ENCODE data around the gene SKI.
A peak's percentile ranks its signal among the peaks of the same experiment; 100 is the strongest.
"Not testable (repeated sequence)": the region's sequence is repeated elsewhere in the genome, so short reads cannot be mapped to it uniquely, and the experiment has no call there.

SKI gene

DNA sequence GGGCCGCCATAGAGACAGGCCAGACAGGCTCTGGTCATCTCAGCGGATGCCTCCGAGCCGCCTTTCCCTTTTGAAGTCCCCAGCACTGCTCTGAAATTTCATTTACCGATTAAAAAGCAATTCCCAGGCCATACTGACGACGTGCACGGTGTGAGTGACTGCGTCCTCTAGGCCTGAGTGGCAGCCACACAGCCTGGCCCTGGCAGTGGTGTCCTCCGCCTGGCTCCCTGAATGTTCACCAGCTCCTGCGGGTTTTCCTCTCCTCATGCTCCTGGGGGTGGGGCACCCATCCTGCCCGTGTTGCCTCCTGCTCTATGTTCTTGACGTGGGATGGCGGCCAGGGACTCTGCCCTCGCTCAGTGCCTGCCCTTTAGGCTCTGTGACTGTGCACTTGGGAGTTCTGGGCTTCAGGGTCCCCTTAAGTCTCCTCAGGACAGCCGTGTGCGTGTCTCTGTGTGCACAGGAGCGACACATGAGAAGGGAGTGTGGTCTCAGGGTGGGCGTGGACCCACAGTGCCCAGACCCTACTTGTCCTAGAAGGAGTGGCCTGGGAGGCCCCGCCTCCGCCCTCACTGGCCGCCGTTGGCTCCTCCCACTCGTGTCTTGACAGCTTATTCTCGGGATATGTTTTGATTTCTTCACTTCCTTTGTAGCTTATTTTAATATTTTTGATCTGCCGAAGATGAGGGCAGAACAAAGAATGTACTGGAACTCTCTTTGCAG, 3.6 kb downstream of the SKI start:
- DNase-seq: peak in 1 of 2 experiments; percentile 30

DNA sequence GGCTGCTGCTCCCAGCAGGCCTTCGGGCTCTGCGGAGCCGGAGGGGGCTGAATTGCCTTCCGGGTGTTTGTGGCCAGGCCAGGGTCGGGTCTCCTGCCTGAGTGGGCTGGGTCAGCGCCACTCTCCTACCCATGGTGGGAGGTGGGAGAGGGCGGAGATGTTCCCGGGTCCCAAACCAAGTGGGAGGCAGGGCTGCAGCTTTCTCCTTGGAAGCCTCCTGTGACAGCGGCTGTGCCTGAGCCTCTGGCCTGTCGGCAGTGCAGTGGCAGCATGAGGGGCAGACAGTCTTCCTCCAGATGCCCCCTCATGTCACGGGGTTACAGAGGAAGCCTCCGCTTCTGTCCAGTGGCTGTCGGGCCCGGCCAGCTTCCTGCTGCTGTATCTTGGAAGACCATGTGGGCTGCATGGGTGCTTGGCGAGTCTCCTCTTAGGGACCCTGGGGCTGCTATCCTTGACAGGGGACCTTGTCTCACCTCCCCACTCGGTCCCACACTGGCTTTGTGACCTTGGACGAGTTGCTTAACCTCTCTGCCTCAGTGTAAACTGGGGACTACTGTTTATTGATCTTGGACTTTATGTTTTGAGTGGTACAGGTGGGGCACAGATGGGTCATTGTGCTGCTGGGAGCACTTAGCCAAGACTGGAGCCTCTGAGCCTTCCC, 4.3 kb downstream of the SKI start:
- no peak for DNase-seq

DNA sequence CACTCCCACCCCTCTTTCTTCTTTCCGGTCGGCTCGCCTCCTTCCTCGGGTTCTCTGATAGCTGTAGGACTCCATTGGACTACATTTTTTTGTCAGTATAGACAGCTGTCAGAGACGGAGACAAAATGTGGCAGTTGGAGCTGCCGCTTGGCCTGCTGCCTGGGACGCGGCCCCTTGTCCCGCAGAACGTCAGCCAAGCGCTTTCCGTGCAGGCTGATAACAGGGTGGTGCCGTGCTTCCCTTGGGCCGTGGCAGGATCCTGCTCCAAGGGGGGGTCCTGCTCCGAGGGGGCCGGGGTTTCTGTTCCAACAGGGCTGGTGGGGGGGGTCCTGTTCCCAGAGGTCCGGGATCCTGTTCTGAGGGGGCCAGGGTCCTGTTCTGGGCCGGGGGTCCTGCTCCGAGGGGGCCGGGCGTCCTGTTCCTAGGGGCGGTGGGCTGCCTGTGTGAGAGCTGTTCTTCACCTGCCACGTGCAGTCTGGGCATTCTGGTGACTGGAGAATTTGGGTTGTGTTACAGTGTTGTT, 4.9 kb downstream of the SKI start:
- no peak for DNase-seq

DNA sequence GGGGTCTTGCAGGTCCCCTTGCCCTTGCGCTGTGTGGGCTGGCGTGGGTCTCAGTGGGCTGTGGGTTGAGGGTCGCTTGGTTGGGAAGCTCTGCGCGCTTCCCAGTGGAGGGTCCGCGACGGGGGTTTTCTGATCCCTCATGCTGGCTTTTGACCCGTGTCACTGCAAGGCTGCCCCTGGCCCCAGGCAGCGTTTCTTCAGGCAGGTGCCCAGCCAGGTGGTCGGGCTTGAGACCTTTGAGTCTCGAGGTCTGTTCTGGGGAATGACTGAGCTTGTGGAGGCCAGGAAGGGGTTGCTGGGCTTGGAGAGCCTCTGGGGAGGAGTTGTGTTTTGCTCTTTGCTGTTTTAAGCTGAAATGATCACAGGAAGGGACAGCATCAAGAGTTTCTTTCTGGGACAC, 5.3 kb downstream of the SKI start:
- DNase-seq: no peak

DNA sequence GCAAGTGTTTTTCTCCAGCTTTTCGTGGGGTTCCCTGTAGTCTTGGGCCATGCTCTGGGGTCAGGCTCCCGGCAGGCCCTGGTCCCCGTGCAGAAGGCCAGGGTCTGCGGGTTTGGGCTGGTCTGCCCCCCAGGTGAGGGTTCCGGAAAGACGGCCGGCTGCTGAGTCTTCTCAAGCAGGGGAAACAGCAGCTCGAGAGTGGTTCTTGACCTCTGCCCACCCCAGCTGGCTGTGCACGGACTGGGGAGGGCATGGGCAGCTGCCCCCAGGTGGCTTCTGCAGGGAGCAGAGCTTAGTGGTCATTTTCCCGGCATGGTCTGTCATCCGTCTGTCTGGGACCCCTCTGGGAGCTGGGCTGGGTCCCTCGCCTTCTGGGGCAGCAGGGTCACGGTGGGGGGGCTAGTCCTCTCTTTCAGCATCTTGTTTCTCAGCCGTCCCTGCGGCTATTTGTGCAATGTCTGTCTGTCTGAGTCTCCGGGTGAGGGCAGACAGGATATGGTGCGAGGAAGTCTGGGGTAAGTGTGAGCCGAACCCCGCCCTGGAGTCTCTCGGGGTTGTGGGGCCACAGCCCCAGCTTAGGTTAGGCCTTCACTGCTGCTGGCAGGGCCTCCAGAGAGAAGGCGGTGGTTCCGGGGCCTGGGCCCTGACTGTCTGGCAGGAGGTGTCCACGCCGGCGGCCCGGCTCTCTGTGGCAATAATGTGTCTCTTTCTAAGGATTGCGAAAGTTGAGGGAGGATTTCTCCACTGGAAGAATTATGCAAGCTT, 6.1 kb downstream of the SKI start:
- DNase-seq: no peak

DNA sequence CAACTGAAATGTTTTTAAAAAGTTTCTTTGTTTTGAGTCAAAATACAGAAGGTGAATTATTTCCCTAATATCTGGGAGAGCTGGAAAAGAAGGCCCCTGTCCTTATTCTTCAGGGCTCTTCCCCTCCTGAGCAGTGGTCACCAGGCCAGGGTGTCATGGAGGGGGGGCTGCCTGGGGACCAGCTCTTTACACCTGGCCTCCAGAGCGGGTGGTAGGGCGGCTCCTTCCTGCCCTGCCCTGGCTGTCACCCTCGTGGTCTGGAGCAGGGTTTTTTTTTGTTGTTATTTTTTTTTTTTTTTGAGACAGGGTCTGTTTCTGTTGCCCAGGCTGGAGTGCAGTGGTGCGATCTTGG, 6.6 kb downstream of the SKI start:
- DNase-seq: no peak

DNA sequence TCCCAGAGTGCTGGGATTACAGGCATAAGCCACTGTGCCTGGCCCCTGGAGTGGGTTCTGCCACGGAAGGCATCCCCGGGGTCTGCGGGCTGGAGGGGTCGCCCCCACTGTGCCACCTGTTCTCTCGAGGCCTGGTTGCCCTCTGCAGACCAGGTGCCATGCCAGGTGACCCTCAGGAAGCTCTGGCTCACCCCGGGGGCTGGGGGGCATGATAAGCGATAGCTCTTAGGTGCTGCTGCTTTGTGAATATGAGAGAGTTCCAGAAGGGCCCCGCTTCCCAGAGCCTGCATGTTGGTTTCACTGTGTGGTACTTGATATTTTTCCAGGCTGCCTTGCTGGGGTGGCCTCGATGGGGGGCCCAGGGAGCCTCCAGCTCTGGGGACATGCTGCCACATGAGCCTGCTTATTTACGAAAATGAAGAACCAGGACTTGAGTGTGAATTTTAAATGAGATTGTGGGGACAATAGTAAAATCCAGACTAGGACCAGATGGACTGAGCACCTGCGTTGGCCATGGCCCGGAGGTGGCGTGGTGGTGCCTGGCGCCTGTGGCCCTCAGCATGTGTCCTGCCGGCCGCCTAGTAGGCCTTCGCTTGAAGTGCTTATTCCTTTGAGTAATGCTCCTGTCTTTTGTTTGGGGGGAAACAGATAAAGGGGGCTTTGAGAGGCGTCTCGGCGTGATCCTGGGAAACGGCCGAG, 7.3 kb downstream of the SKI start:
- DNase-seq: no peak

DNA sequence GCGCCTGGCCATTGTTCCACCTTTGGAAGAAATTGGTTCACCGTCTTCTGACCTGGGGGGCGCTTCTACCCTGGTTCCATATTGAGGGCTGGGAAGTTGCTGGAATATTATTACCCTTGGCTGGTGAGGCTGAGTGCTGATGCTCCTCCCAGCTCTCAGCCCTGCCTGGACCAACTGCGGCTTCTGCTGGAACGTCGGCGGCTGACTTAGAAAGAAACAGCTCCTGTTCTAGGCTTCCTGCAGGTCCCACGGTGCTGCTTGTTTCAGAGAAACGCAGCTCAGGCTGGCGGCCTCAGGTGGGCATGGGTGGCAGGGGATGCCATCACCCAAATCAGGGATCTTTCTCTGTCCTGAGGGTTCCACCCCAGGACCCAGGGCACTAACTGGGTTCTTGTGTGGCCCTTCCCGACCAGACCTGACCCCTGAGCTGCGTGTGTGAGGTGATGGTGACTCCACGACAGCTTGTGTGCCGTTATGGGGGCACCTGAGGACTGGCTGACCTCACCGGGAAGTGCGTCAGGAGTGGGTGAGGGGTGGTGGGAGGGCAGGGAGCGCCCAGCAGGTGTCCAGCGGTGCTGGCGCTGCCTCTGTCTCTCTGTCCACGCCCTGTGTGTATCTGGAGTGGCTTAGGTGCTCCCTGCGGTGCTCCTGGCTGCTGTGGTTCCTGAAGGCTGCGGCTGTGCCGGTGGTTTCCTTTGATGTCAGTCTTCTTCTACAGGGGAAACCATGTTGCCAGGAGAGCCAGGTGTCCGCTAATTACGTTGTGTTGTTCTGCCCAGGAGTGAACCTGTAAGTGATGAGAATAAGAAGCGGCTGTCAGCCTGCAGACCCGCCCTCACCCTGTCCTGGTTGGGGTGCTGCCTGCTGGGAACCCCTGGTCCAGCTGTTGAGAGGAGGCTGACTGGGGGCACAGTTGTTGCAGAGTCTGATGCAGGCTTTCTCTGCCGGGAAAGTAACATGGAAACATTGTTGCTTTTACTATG, 8.9 kb downstream of the SKI start:
- DNase-seq: no peak

DNA sequence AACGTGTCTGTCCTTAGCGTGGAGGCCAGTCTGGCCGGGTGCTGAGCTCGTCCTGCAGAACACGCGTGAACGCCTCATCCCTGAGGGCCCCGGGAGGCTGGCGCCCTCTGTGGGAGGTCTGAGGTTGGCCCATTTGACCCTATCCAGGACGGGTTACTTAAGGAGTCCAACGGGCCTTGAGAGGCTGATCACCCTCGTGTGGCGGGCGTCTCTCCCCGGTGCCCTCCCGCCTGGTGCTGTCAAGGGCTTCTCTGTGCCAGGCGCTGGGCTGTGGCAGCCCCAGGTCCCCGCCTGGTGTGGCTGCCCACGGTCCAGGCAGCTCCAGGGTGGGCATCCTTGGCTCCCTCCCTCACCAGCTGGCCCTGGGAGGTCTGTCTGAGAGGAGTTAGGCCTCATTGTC, 9.7 kb downstream of the SKI start:
- DNase-seq: no peak

DNA sequence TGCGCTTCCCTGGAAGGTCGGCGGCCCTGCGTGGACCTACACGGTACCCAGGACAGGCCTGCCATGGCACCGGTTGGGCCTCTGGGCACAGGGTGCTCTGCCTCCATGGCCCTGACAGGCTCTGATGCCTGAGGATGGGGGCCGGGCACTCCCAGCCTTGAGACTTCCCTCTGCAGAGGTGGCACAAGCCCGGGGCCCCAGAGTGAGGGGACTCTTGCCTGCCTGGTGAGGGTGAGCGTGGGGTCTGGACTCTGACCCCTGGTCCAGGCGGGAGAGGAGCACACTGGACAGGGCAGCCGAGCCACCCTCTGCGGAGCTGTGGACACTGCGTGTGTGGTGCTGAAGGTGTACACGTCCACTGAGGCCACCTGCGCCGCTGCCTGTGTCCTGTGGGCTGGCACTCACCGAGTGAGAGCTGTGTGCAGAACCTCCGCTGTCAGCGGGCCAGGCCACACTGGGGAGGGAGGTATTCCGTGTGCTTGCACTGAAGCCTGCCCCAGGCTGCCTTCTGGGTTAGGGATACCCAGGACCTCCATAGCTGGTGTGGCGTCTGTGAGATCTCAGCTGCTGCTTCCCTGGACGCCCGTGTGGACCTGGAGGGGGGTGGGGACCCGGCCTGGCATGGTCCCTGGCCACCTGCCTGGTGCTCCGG, 10.4 kb downstream of the SKI start:
- DNase-seq: no peak

DNA sequence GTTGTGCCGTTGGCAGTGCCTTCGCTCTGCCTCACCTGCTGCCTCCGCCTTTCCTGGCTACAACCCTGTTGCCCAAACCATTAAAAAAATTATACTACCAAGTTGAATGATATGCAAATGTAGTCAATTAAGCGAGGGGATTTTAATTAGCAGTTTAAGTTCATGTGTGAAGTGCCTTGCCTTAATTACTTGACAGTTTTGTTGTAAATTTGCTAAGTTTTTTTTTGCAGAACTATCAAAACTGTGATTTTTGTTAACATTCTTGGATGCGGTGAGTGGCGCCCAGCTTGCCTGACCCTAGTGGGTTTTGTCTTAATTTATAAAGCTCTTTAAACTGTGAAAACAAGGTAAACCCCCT, 10.9 kb downstream of the SKI start:
- DNase-seq: no peak

DNA sequence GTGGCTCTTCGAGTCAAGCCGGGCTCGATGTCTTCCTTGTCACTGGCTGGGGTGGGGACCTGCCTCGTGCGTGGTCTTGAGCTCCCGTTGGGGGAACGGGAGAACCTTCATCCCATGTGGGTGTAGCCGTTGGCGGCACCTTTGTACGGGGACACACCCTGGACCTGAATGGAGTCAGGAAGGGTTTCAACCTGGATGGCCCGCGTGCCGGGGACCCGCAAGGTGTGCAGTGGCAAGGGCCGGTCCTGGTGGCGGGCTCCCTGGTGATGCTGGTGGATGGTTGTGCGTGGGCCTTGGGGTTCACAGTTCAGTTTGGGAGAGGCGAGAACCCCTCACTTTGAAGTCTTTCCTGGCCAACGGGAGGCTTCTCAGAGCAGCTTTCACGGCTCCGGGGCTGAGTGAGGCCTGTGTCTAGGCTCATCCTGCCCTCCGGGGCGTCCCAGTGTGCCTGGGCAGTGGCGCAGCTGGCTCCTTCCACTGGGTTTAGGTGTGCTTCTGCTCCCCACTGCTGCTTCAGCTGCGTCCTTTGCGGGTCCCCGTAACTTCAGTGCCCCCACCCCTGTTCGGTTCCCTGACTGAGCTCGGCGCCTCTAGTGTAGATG, 11.4 kb downstream of the SKI start:
- DNase-seq: no peak

DNA sequence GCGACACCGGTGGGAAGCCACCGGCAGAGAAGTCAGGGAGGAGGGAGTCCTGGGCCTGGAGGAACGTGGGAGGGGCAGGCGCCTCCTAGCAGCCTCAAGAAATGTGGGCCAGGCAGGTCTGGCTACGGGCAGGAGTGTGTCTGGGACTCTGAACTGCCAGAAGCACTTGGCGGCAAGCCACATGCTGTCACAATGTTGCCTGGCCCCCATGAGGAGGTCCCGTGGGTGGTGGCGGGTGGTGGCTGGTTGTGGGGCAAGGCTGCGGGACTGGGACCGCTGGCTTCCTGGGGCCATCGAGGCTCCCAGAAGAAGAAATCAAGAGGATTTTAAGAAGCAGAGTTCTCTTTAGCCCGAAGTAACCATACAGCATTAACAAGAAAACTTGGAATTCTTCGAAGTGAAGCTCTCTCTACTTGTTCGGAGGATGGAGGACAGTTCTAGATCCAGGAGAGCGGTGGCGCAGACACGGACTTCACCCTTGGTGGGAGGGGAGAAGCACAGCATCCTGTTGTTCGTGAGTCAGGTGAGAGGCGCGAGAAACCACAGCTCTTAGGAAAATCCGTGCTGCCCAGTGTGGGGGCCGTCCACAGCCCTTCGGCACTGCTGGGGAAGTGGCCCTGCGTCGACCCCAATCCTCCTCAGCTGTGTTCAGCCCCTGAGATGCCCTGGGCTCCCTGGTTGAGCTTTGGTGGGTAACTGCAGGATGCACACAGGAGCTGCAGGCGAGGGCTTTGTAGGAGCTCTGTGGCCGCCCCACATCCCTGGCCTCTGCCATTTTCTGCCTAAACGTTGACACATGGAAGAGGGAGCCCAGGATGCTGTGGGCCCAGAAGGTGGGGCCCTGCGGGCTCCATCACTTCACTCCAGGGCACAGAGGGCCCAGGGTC, 12.4 kb downstream of the SKI start:
- DNase-seq: no peak

DNA sequence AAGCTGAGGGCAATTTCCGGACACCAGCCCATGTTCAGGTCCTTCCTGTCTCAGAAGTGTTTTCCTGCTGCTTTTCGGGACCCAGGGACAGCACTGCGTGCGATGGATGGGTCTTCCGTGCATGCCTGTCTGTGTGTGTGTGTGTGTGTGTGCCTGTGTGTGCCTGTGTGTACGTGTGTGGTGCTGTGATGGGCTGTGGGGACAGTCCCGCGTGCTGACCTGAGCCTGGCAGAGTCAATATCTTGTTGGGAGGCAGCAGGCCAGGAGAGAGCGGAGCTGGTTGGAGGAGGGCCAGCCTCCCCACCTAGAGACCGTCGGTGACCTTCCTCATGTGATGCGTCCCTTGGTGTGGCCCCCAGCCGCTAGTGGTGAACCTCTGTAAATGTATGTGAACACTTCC, 13.7 kb downstream of the SKI start:
- DNase-seq: no peak

DNA sequence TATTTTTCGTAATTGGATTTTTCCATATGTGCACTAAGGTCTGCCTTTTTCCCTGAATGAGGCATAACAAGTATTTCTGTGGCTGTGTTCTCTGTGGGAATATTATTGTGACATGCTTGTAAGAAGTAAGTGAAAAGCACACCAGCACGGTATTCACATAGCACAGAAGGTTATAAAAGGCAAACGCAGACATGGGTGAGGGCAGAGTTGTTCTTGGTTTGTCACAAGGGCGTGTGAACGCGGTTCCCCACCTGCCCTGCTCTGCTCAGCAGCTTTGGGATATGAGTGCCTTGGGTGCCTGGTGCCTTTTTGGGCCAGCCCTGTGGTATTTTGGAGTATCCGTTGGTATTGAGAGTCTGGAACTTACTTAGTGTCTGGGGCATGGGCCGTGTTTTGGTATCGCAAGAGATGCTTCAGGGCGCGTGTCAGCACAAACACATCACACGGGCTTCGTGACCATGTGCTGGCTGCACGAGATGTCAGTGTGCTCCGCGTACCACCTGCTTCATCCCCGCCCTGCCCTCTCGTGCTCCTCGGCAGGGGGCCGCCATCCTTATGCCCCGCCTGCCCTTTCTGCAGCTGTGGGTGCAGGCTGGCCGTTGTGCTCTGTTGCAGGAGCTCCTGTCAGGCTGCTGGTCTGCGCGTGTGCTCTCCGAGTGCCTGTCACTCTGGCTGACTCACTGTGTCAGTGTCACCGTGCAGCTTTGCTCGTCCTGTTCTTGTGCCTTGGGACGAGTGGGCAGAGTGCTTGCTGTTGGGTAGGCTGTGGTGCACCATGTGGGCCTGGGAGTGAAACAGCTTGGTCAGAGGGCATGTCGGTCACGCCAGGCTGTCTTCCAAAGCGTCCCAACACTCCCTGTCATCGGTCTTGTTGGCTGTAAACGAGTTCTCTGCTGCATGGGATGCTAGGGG, 15.0 kb downstream of the SKI start:
- DNase-seq: no peak

DNA sequence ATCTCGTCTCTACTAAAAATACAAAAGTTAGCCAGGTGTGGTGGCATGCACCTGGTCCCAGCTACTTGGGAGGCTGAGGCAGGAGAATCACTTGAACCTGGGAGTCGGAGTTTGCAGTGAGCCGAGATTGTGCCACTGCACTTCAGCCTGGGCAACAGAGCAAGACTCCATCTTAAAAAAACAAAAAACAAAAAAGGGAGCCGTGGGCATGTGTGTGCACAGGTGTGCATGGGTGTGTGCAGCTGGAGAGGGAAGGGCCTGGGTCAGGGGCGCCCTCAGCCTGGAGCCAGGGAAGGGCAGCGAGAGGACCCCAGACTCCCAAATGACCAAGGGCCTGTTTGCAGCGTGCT, 18.9 kb downstream of the SKI start:
- not testable (repeated sequence) for DNase-seq

DNA sequence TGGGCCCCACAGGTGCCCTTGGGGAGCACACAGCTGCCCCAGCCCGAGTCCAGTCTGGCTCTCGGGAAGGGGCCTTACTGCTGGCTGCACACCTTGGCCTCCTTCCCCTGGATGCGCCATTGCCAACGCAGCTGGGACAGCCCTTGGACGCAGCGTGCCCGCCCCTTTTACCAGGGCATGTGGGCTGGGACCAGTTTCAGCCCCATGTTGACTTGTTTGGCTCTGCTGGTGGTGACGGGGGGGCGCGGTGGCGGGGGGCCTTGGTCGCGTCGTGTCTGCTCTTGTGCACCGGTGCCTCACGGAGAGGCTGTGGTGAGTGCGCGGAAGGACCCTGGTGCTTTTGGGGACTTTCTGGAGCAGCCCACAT, 19.6 kb downstream of the SKI start:
- no peak for DNase-seq

DNA sequence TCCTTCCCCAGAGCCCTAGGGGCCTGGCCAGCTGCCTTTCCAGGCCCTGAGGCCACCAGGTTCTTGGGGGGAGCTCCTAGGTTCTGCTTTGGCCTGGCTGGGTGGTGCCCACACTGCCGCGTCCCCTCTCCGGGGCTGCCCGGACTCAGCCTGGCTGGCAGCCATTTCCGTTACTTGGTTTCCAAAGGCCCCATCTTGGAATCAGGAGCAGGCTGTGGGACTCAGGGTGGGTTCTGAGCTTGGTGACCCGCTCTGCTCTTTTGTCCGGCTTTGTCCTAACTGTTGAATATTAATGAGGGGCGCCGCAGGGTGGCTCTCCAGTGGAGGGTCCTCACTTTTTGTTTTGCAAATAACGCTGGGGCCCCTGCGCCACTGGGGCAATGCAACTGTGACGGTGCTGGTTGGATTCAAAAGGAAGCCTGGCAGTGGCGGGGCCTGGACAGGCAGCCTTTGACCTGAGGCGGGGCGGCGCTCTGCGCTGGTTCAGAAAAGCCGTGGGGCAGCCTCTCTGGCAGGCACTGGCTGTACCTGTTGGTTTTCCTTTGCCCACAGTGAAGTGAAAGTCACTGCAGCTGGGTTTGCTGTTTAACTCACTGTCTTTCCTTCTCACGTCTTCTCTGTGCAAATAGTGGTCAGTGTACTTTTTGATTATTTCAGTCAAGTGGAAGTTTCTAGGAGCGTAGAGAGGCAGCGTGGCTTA, 20.2 kb downstream of the SKI start:
- no peak for DNase-seq

All from NCI-H524 (cell line).